NT2/D1 (cell line): Measurements from ENCODE around the gene DUSP21.

ENCODE experiments used
- SUZ12 ChIP-seq: IDR thresholded peaks from 2 replicates; pipeline ENCODE4 v1.6.1; 2011; ENCODE audit not compliant: insufficient read length, insufficient read depth; ENCODE audit errors: extremely low read depth
- YY1 ChIP-seq: IDR thresholded peaks from 2 replicates; pipeline ENCODE4 v1.6.1; 2011; ENCODE audit not compliant: insufficient read length, insufficient read depth

DNA sequence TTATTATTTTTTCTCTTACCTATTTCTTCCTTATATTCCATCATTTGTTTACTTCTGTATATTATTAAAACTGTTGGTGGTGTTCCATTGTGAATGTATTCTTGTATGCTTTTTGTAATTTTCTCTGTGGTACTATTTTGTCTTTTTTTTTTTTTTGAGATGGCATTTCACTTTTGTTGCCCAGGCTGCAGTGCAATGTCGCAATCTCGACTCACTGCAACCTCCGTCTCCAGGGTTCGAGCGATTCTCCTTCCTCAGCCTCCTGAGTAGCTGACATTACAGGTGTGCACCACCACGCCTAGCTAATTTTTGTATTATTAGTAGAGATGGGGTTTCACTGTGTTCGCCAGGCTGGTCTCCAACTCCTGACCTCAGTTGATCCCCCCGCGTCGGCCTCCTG lies 37.7 kb downstream of the DUSP21 start:
- TF ChIP-seq YY1: no peak
- TF ChIP-seq SUZ12: no peak
